HCT116 (cell line): ENCODE measurements around the gene PLD4. TPM values are rescaled to one million over a fixed set of nuclear protein-coding genes. Genes with fewer than 3 reads are reported as not detected.
A peak's percentile ranks its signal among the peaks of the same experiment; 100 is the strongest.

Experiments
- ATAC-seq: fragments of 200-7000 bp; cut with Tn5 transposase; 2 replicates; pipeline ENCODE4 v1.9.1; 2020; ENCODE audit warnings: mild to moderate bottlenecking, moderate library complexity
- BruUV-seq: library from RNA; stranded (reverse); fragments of 400-500 nt; replicated peaks from 2 replicates; lab custom pipeline; 2021; lab: Mats Ljungman, UMichigan
- CTCF ChIA-PET: fragments of 300-600 bp; sonication (Branson Sonifier 250); formaldehyde crosslinking; loops from one replicate; lab custom pipeline; 2021; ENCODE audit warnings: antibody characterized with exemption; lab: Charles Lee
- POLR2A ChIA-PET: fragments of 300-600, 350-600 bp; sonication (Branson Sonifier 250); formaldehyde crosslinking; loops from one replicate; lab custom pipeline; 2021; ENCODE audit warnings: antibody characterized with exemption; lab: Charles Lee
- RAD21 ChIA-PET, 2 experiments: fragments of 300-600 bp; sonication (Branson Sonifier 250); formaldehyde crosslinking; loops; one replicate each; lab custom pipeline; 2023; ENCODE audit warnings: low total read pairs in 2 of 2; ENCODE audit not compliant: uncharacterized antibody in 2 of 2, unreplicated experiment in 2 of 2, low non-redundant PET in 1 of 2; lab: Charles Lee
- DNase-seq: peaks from one replicate; pipeline ENCODE4 v3.0.0-alpha.2; 2010; ENCODE audit warnings: low read depth, low spot score
- H2AFZ ChIP-seq: fragments of 200-600 bp; shearing (Covaris generic), sonication (generic); 2 replicates; pipeline ENCODE4 v1.6.1; 2017; ENCODE audit warnings: low read depth, mixed run types, mixed read lengths, antibody characterized with exemption, low read length; ENCODE audit not compliant: poor library complexity, severe bottlenecking
- H3K27ac ChIP-seq: 2 replicates; pipeline ENCODE4 v1.5.1; 2012; ENCODE audit warnings: low read depth, low read length
- H3K27me3 ChIP-seq: fragments of 200-600 bp; sonication (generic); 2 replicates; pipeline ENCODE4 v1.6.1; 2016; ENCODE audit warnings: mixed run types, low read length, mixed read lengths; ENCODE audit not compliant: insufficient read depth
- H3K36me3 ChIP-seq, 2 experiments: fragments of 200-500 bp in 1 of 2; fragments of 200-600 bp in 1 of 2; sonication (Bioruptor generic) in 1 of 2; sonication (generic) in 1 of 2; 2 replicates each; pipeline versions ENCODE4 v1.5.1 to v1.6.1; 2014 to 2016; ENCODE audit warnings: low read length in 2 of 2, inconsistent platforms in 1 of 2, mixed read lengths in 1 of 2, mixed run types in 1 of 2; ENCODE audit not compliant: insufficient read depth in 2 of 2, control insufficient read depth in 1 of 2
- H3K4me1 ChIP-seq, 2 experiments: fragments of 200-600 bp in 1 of 2; sonication (generic) in 1 of 2; 2 replicates each; pipeline versions ENCODE4 v1.5.1 to v1.6.1; 2012 to 2017; ENCODE audit warnings: low read length in 2 of 2, inconsistent platforms in 1 of 2, mild to moderate bottlenecking in 1 of 2, mixed read lengths in 1 of 2, mixed run types in 1 of 2, moderate library complexity in 1 of 2; ENCODE audit not compliant: insufficient read depth in 2 of 2, control insufficient read depth in 1 of 2
- H3K4me2 ChIP-seq: fragments of 200-600 bp; sonication (generic); 2 replicates; pipeline ENCODE4 v1.6.1; 2017; ENCODE audit warnings: mixed run types, low read length, mixed read lengths
- H3K4me3 ChIP-seq, 2 experiments: fragments of 200-600 bp in 1 of 2; sonication (generic) in 1 of 2; replicated peaks in 1 of 2; 2 replicates each; pipeline ENCODE4 v1.5.1; 2011 to 2016; ENCODE audit warnings: low read length in 2 of 2, control low read depth in 1 of 2, low read depth in 1 of 2, mild to moderate bottlenecking in 1 of 2, mixed read lengths in 1 of 2, mixed run types in 1 of 2
- H3K79me2 ChIP-seq: fragments of 200-600 bp; sonication (generic); 2 replicates; pipeline ENCODE4 v1.6.1; 2017; ENCODE audit warnings: mild to moderate bottlenecking, mixed run types, low read length, moderate library complexity, mixed read lengths; ENCODE audit not compliant: insufficient read depth
- H3K9ac ChIP-seq: fragments of 200-600 bp; sonication (generic); 2 replicates; pipeline ENCODE4 v1.6.1; 2016; ENCODE audit warnings: low read length, mixed read lengths
- H3K9me2 ChIP-seq: fragments of 200-600 bp; sonication (generic), shearing (Covaris generic); 2 replicates; pipeline ENCODE4 v1.6.1; 2017; ENCODE audit warnings: mixed run types, mild to moderate bottlenecking, moderate library complexity; ENCODE audit not compliant: insufficient read depth
- H3K9me3 ChIP-seq, 2 experiments: fragments of 200-500 bp in 1 of 2; fragments of 200-600 bp in 1 of 2; sonication (Bioruptor generic) in 1 of 2; sonication (generic) in 1 of 2; 2 replicates each; pipeline ENCODE4 v1.6.1; 2014 to 2017; ENCODE audit warnings: low read length in 2 of 2, mixed read lengths in 2 of 2, inconsistent platforms in 1 of 2, low read depth in 1 of 2, mild to moderate bottlenecking in 1 of 2, mixed run types in 1 of 2, moderate library complexity in 1 of 2; ENCODE audit not compliant: control insufficient read depth in 1 of 2, insufficient read depth in 1 of 2
- H4K20me1 ChIP-seq: fragments of 200-600 bp; sonication (generic), shearing (Covaris generic); 2 replicates; pipeline ENCODE4 v1.6.1; 2017; ENCODE audit warnings: mixed run types, mild to moderate bottlenecking, moderate library complexity; ENCODE audit not compliant: insufficient read depth
- ATF3 ChIP-seq: IDR thresholded peaks from 2 replicates; pipeline ENCODE4 v1.6.1; 2012
- CBX3 ChIP-seq: IDR thresholded peaks from 2 replicates; pipeline ENCODE4 v1.6.1; 2012; ENCODE audit warnings: low read depth
- EGR1 ChIP-seq: IDR thresholded peaks from 2 replicates; pipeline ENCODE4 v1.6.1; 2012; ENCODE audit warnings: low read depth
- EZH2 ChIP-seq: fragments of 200-600 bp; sonication (generic); IDR thresholded peaks from 2 replicates; pipeline ENCODE4 v1.6.1; 2017; ENCODE audit warnings: antibody characterized with exemption, mixed run types
- JUND ChIP-seq: IDR thresholded peaks from 2 replicates; pipeline ENCODE4 v1.6.1; 2012
- MAX ChIP-seq: IDR thresholded peaks from 2 replicates; pipeline ENCODE4 v1.6.1; 2012
- POLR2A ChIP-seq: IDR thresholded peaks from 2 replicates; pipeline ENCODE4 v1.7.0; 2011; ENCODE audit warnings: borderline replicate concordance; ENCODE audit not compliant: insufficient read depth, insufficient read length; ENCODE audit errors: extremely low read depth
- SP1 ChIP-seq: IDR thresholded peaks from 2 replicates; pipeline ENCODE4 v1.6.1; 2012; ENCODE audit warnings: low read depth
- SRF ChIP-seq: IDR thresholded peaks from 2 replicates; pipeline ENCODE4 v1.6.1; 2012; ENCODE audit warnings: low read depth
- YY1 ChIP-seq: IDR thresholded peaks from 2 replicates; pipeline ENCODE4 v1.6.1; 2011; ENCODE audit warnings: low read length, low read depth, moderate library complexity, mild to moderate bottlenecking; ENCODE audit not compliant: insufficient replicate concordance; ENCODE audit errors: extremely low read depth
- ZFX ChIP-seq: fragments of 450-650 bp; IDR thresholded peaks from 2 replicates; pipeline ENCODE4 v1.6.1; 2017
- intact Hi-C: fragments of 100-400 bp; cut with micrococcal nuclease; formaldehyde crosslinking; loops from 2 replicates; pipeline ENCODE4 v1.10.0; 2022
- total RNA-seq: library from RNA; stranded (reverse); gene quantifications from one replicate; pipeline ENCODE4 v1.2.1, GENCODE V29; 2021; ENCODE audit not compliant: unreplicated experiment

PLD4 gene
- total RNA-seq, 1 experiment from 2014 or later, result 0.12 TPM

- peak overlapping the region in 1 of 2 experiments; percentile 34; a peak in 2 of 4 replicates for H3K4me3 ChIP-seq
- H3K4me2 ChIP-seq, result 0 out of 2 replicates have a peak overlapping the region, but pooled peaks have one; percentile 27
- TF ChIP-seq EGR1, result no peak
- no peak for TF ChIP-seq ATF3
- no peak for TF ChIP-seq SP1
- TF ChIP-seq EZH2, result no peak
- TF ChIP-seq POLR2A, result no peak
- TF ChIP-seq ZFX, result no peak
- TF ChIP-seq CBX3, result no peak
- no peak for TF ChIP-seq MAX
- no peak for TF ChIP-seq SRF
- no peak for TF ChIP-seq JUND
- TF ChIP-seq YY1, result no peak
- POLR2A ChIA-PET, result interaction anchor here (1.7 kb wide), 1 partner anchor 40 kb away, joined by 5 read pairs; no protein-coding TSS in a partner anchor
- H3K9me3 ChIP-seq, result no peaks in the 10 kb centered on the region
- H3K79me2 ChIP-seq, result no peaks in the 10 kb centered on the region
- H3K27me3 ChIP-seq, result no peaks in the 10 kb centered on the region
- RAD21 ChIA-PET, result interaction anchor here (0.5 to 1.1 kb wide), 2 partner anchors 40 to 273 kb away, joined by 3 read pairs; no protein-coding TSS in a partner anchor
- intact Hi-C loops, result loop anchor here (1.0 kb wide), 2 partner anchors 36 to 111 kb away; no protein-coding TSS in a partner anchor
- H3K4me1 ChIP-seq, result peaks cover 0 to 7% of the 10 kb centered on the region in 2 experiments; a peak in 1 of 4 replicates
- DNase-seq (no peak), ATAC-seq (no peak)
- no peaks in the 10 kb centered on the region for H3K9me2 ChIP-seq
- H2AFZ ChIP-seq, result no peak overlapping the region
- H3K9ac ChIP-seq, result no peak overlapping the region
- no TSS peak for BruUV-seq
- H3K27ac ChIP-seq, result no peak overlapping the region
- no peaks in the 10 kb centered on the region for H3K36me3 ChIP-seq
- no peaks in the 10 kb centered on the region for H4K20me1 ChIP-seq
- CTCF ChIA-PET, result interaction anchor here (1.1 to 3.2 kb wide), 5 partner anchors 35 to 112 kb away, joined by 3 to 18 read pairs (median 3); no protein-coding TSS in a partner anchor
Observed at GRCh38 chr14:104933746-104934733, 9.4 kb downstream of the PLD4 start.
